Ovary (tissue), 9 donors: ENCODE data around the gene NEURL1B. TPM values are rescaled to one million over a fixed set of nuclear protein-coding genes. Genes with fewer than 3 reads are reported as not detected.

Experiments
- DNase-seq, 5 donors: peaks; one replicate each; pipeline ENCODE4 v3.0.0-alpha.2; 2019 to 2020
- H3K27ac ChIP-seq, 2 donors: fragments of 200-600 bp; one replicate each; pipeline versions ENCODE4 v1.5.1 to v1.8.0; 2019 to 2022
- H3K27me3 ChIP-seq: fragments of 200-600 bp; one replicate; pipeline ENCODE4 v1.8.0; 2022
- H3K36me3 ChIP-seq: fragments of 200-600 bp; sonication (generic); one replicate; pipeline ENCODE4 v1.5.1; 2019
- H3K4me1 ChIP-seq: one replicate; pipeline ENCODE4 v1.8.1; 2013; ENCODE audit warnings: mild to moderate bottlenecking, moderate library complexity; ENCODE audit not compliant: insufficient read depth
- H3K4me3 ChIP-seq: fragments of 200-600 bp; sonication (generic); one replicate; pipeline ENCODE4 v1.5.1; 2017
- H3K9me3 ChIP-seq, 2 donors: fragments of 200-600 bp in 1 of 2; sonication (generic) in 1 of 2; one replicate each; pipeline versions ENCODE4 v1.5.1 to v1.8.1; 2013 to 2019; ENCODE audit warnings: mild to moderate bottlenecking in 1 of 2, moderate library complexity in 1 of 2
- CTCF ChIP-seq, 3 donors: fragments of 450-650 bp in 2 of 3; fragments of 200-600 bp in 1 of 3; IDR thresholded peaks; one replicate each; pipeline versions ENCODE4 v1.5.1 to v1.8.0; 2016 to 2022; ENCODE audit warnings: antibody characterized with exemption in 3 of 3, mild to moderate bottlenecking in 1 of 3
- EP300 ChIP-seq: sonication (generic); formaldehyde crosslinking; IDR thresholded peaks from one replicate; pipeline ENCODE4 v1.6.1; 2017; ENCODE audit warnings: antibody characterized with exemption
- POLR2A ChIP-seq: fragments of 450-650 bp; IDR thresholded peaks from one replicate; pipeline ENCODE4 v1.6.1; 2017; ENCODE audit warnings: antibody characterized with exemption, mild to moderate bottlenecking, moderate library complexity
- WGBS, 3 donors: extraction: QIAGEN DNeasy Blood & Tissue Kit in 1 of 3; methylation state at CpG; one replicate each; pipeline versions ENCODE4 v1.1.5 to v1.1.7; 2013 to 2017; 5-methylcytosine and 5-hydroxymethylcytosine counted together
- intact Hi-C, 4 donors: fragments of 100-400 bp; cut with DNase I; formaldehyde crosslinking; loops; one replicate each; pipeline versions ENCODE4 v1.11.0 to v1.15.1; 2022 to 2023
- polyA plus RNA-seq, 2 donors: library from polyadenylated mRNA; stranded (reverse); fragments of 200-250 nt in 1 of 2; fragments of 350-450 nt in 1 of 2; fragmentation: Illumina TruSeq in 1 of 2; extraction: RNeasy Lipid Tissue Mini Kit (QIAGEN cat#74804) in 1 of 2; gene quantifications; one replicate each; pipeline ENCODE4 v1.2.3, GENCODE V29; 2013 to 2014
- total RNA-seq, 7 donors: library from RNA; depleted of rRNA in 2 of 7; stranded (reverse); fragments of >200 nt in 2 of 7; fragmentation: NEBNext Ultra II Directional in 3 of 7; extraction: Animal tissue kit (Norgen Biotek cat#: 25700) in 3 of 7; gene quantifications; one replicate each; pipeline versions ENCODE4 v1.1.0 to v1.2.4, GENCODE V29; 2016 to 2023
- donor health status: DM: no; HTN: no; CAD: no; lungs with moderate emphysema.
- donor health status: DM: no; HTN: no; CAD: no.
- donor health status: Bipolar disorder and iron deficiency.
- donor health status: DM: yes; HTN: yes; CAD: no.
- donor health status: DM: no; HTN: no; CAD: no.
- donor health status: DM: yes; HTN: yes; CAD: no.

NEURL1B gene
- total and polyA plus RNA-seq, 9 donors: 15.0 to 75.1 (median 36.3) TPM

- TF ChIP-seq CTCF (IDR thresholded peaks at IDR 0.05) (no peak), POLR2A (no peak), EP300 (no peak)
- Histone ChIP-seq H3K9me3 (no peaks in the 10 kb centered on the region), H3K27me3 (no peaks in the 10 kb centered on the region), H3K4me3 (no peak overlapping the region), H3K27ac (peak overlapping the region; percentile 28 to 52), H3K36me3 (no peaks in the 10 kb centered on the region), H3K4me1 (peaks cover 7% of the 10 kb centered on the region)
- intact Hi-C loops: no loop called here
- WGBS, 3 donors: 62 to 66% (median 64%) methylated on average over 14 of the region's 14 CpGs
- DNase-seq: peak in 3 of 5 donors; percentile 23 to 46 (median 25)
Observed at GRCh38 chr5:172602783-172603231, 38.3 kb upstream of the NEURL1B start.

- DNase-seq: peak in 3 of 5 donors; percentile 25 to 35 (median 31)
- H3K27me3 ChIP-seq: no peaks in the 10 kb centered on the region
- peak overlapping the region; percentile 28 to 30 for H3K27ac ChIP-seq
- no peaks in the 10 kb centered on the region for H3K9me3 ChIP-seq
- no peaks in the 10 kb centered on the region for H3K36me3 ChIP-seq
- H3K4me3 ChIP-seq: no peak overlapping the region
- peaks cover 7% of the 10 kb centered on the region for H3K4me1 ChIP-seq
- intact Hi-C loops: no loop called here
- TF ChIP-seq CTCF (IDR thresholded peaks at IDR 0.05) (no peak), POLR2A (no peak), EP300 (no peak)
- WGBS, 3 donors: 26 to 33% (median 31%) methylated on average over 17 of the region's 17 CpGs
Observed at GRCh38 chr5:172603251-172603806, 37.7 kb upstream of the NEURL1B start.

GRCh38 chr5:172605466-172605865, 35.6 kb upstream of the NEURL1B start:
- TF ChIP-seq CTCF (IDR thresholded peaks at IDR 0.05): no peak
- TF ChIP-seq POLR2A: no peak
- TF ChIP-seq EP300: no peak
- Histone ChIP-seq H3K27ac (no peak overlapping the region), H3K9me3 (no peaks in the 10 kb centered on the region), H3K4me3 (no peak overlapping the region), H3K4me1 (peaks cover 7% of the 10 kb centered on the region), H3K36me3 (no peaks in the 10 kb centered on the region), H3K27me3 (no peaks in the 10 kb centered on the region)
- intact Hi-C loops: no loop called here
- DNase-seq: no peak

- 67 to 76% (median 71%) methylated on average over 4 of the region's 4 CpGs for WGBS, 3 donors
- no peaks in the 10 kb centered on the region for H3K27me3 ChIP-seq
- no peaks in the 10 kb centered on the region for H3K9me3 ChIP-seq
- DNase-seq: no peak
- H3K4me3 ChIP-seq: no peak overlapping the region
- intact Hi-C loops: no loop called here
- peaks cover 7% of the 10 kb centered on the region for H3K4me1 ChIP-seq
- no peak for TF ChIP-seq CTCF (IDR thresholded peaks at IDR 0.05)
- TF ChIP-seq EP300: no peak
- no peak for TF ChIP-seq POLR2A
- H3K27ac ChIP-seq: no peak overlapping the region
- H3K36me3 ChIP-seq: no peaks in the 10 kb centered on the region
Observed at GRCh38 chr5:172606156-172606785, 34.8 kb upstream of the NEURL1B start.
